Right kidney (tissue), 1 donor: ENCODE measurements around the gene XXYLT1.
"Not testable (repeated sequence)": the region's sequence is repeated elsewhere in the genome, so short reads cannot be mapped to it uniquely, and the experiment has no call there.

Experiments used
- DNase-seq: peaks from one replicate; pipeline ENCODE4 v3.0.0-alpha.2; 2016

Gene XXYLT1

GRCh38 chr3:195208183-195208582, 62.8 kb downstream of the XXYLT1 start:
- no peak for DNase-seq

- DNase-seq, result no peak
Observed at GRCh38 chr3:195207731-195208130, 63.2 kb downstream of the XXYLT1 start.

GRCh38 chr3:195207056-195207455, 63.9 kb downstream of the XXYLT1 start:
- no peak for DNase-seq

GRCh38 chr3:195204360-195205163, 66.4 kb downstream of the XXYLT1 start:
- DNase-seq, result peak; percentile 59

GRCh38 chr3:195203606-195204005, 67.4 kb downstream of the XXYLT1 start:
- DNase-seq, result no peak

GRCh38 chr3:195201295-195201694, 69.7 kb downstream of the XXYLT1 start:
- no peak for DNase-seq

- no peak for DNase-seq
Observed at GRCh38 chr3:195200010-195200822, 70.7 kb downstream of the XXYLT1 start.

- DNase-seq, result no peak
Observed at GRCh38 chr3:195198426-195199346, 72.3 kb downstream of the XXYLT1 start.

GRCh38 chr3:195197765-195198425, 73.1 kb downstream of the XXYLT1 start:
- no peak for DNase-seq

GRCh38 chr3:195196266-195196665, 74.7 kb downstream of the XXYLT1 start:
- DNase-seq, result no peak

GRCh38 chr3:195195321-195196209, 75.4 kb downstream of the XXYLT1 start:
- no peak for DNase-seq

- no peak for DNase-seq
Observed at GRCh38 chr3:195194559-195195206, 76.3 kb downstream of the XXYLT1 start.

GRCh38 chr3:195191580-195191979, 79.4 kb downstream of the XXYLT1 start:
- DNase-seq, result no peak

GRCh38 chr3:195189821-195190220, 81.1 kb downstream of the XXYLT1 start:
- DNase-seq, result no peak

- no peak for DNase-seq
Observed at GRCh38 chr3:195188426-195188927, 82.5 kb downstream of the XXYLT1 start.

- no peak for DNase-seq
Observed at GRCh38 chr3:195187609-195188425, 83.1 kb downstream of the XXYLT1 start.

- DNase-seq, result not testable (repeated sequence)
Observed at GRCh38 chr3:195186710-195187047, 84.3 kb downstream of the XXYLT1 start.

- no peak for DNase-seq
Observed at GRCh38 chr3:195186041-195186709, 84.8 kb downstream of the XXYLT1 start.

- DNase-seq, result no peak
Observed at GRCh38 chr3:195185583-195185982, 85.4 kb downstream of the XXYLT1 start.
